ENCODE data around the gene IRF2BPL. TPM values are rescaled to one million over a fixed set of nuclear protein-coding genes. Genes with fewer than 3 reads are reported as not detected.

IRF2BPL gene
- total RNA-seq, 1 experiment from 2014 or later, result 51.2 TPM

DNA sequence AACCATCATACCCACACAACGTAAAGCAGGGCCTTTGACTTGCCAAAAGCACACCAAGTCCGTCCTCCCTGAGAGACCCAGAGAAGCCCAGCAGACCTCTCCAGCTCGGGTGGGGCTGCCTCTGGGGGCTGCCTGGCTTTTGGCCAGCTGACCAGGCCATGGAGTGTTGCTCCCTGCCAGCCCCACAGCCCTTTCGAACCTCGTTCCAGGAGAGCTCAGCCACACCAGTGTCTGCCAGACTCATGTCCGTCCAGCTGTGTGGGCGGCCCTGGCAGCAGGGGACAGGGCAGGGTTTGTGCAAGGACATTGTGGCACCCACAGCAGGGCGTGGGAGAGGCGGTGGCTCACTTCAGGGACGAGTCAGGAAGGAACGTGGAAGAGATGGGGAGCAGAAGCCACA, 22.6 kb upstream of the IRF2BPL start:
- H3K27me3 ChIP-seq (replicated peaks; ENCODE audit: insufficient read depth, low read depth, low read length, poor library complexity), result no peaks in the 10 kb centered on the region
- DNase-seq (ENCODE audit: low spot score), result no peak
- no peak overlapping the region for H3K27ac ChIP-seq (ENCODE audit: low read depth, low read length, poor library complexity, severe bottlenecking)
- ChIA-PET POLR2A (ENCODE audit: low non-redundant PET) (no interaction called here), CTCF (interaction anchor here (0.8 kb wide), 1 partner anchor 175 kb away, joined by 5 read pairs; no protein-coding TSS in a partner anchor)
- H3K9me3 ChIP-seq (ENCODE audit: low read depth, low read length, poor library complexity, severe bottlenecking), result peaks cover 1% of the 10 kb centered on the region
- no peak for TF ChIP-seq EZH2 (IDR thresholded peaks at IDR 0.05; ENCODE audit: borderline replicate concordance, low read depth, low read length, poor library complexity, severe bottlenecking)
- TF ChIP-seq, protein P1, sequence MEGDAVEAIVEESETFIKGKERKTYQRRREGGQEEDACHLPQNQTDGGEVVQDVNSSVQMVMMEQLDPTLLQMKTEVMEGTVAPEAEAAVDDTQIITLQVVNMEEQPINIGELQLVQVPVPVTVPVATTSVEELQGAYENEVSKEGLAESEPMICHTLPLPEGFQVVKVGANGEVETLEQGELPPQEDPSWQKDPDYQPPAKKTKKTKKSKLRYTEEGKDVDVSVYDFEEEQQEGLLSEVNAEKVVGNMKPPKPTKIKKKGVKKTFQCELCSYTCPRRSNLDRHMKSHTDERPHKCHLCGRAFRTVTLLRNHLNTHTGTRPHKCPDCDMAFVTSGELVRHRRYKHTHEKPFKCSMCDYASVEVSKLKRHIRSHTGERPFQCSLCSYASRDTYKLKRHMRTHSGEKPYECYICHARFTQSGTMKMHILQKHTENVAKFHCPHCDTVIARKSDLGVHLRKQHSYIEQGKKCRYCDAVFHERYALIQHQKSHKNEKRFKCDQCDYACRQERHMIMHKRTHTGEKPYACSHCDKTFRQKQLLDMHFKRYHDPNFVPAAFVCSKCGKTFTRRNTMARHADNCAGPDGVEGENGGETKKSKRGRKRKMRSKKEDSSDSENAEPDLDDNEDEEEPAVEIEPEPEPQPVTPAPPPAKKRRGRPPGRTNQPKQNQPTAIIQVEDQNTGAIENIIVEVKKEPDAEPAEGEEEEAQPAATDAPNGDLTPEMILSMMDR (conservative IDR thresholded peaks at IDR 0.05; ENCODE audit: low read depth, low read length), result no peak
- BruUV-seq (replicated peaks), result no TSS peak
- H3K36me3 ChIP-seq (ENCODE audit: insufficient read depth, low read length, poor library complexity, severe bottlenecking), result no peaks in the 10 kb centered on the region
- H3K4me1 ChIP-seq (ENCODE audit: insufficient read depth, low read length, poor library complexity, severe bottlenecking), result peaks cover 10% of the 10 kb centered on the region
- intact Hi-C loops (cut with micrococcal nuclease; ENCODE audit: unreplicated experiment), result no loop called here
- H3K4me3 ChIP-seq (ENCODE audit: low read depth, low read length, poor library complexity, severe bottlenecking), result no peak overlapping the region

DNA sequence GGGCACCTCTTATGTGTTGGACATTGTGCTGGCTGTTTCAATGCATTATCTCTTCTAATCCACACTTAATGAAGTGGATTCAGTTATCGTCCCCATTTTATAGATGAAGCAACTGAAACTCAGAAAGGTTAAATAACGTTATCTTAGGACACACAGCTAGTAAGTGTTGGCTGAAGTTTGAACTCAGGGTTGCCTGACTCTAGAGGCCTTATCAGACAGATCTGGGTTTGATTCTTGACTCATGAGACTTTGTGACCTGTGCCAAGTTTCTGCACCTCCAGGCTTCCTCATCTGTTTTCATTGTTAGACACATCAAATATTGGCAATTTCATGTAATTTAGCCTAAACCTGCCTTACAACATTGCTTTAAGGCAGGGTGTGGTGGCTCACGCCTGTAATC, 18.2 kb upstream of the IRF2BPL start:
- no peak overlapping the region for H3K27ac ChIP-seq (ENCODE audit: low read depth, low read length, poor library complexity, severe bottlenecking)
- no peak for DNase-seq (ENCODE audit: low spot score)
- H3K9me3 ChIP-seq (ENCODE audit: low read depth, low read length, poor library complexity, severe bottlenecking), result no peaks in the 10 kb centered on the region
- intact Hi-C loops (cut with micrococcal nuclease; ENCODE audit: unreplicated experiment), result no loop called here
- BruUV-seq (replicated peaks), result no TSS peak
- H3K36me3 ChIP-seq (ENCODE audit: insufficient read depth, low read length, poor library complexity, severe bottlenecking), result no peaks in the 10 kb centered on the region
- ChIA-PET POLR2A (ENCODE audit: low non-redundant PET) (no interaction called here), CTCF (no interaction called here)
- H3K4me1 ChIP-seq (ENCODE audit: insufficient read depth, low read length, poor library complexity, severe bottlenecking), result peaks cover 40% of the 10 kb centered on the region
- no peaks in the 10 kb centered on the region for H3K27me3 ChIP-seq (replicated peaks; ENCODE audit: insufficient read depth, low read depth, low read length, poor library complexity)
- H3K4me3 ChIP-seq (ENCODE audit: low read depth, low read length, poor library complexity, severe bottlenecking), result no peak overlapping the region
- TF ChIP-seq EZH2 (IDR thresholded peaks at IDR 0.05; ENCODE audit: borderline replicate concordance, low read depth, low read length, poor library complexity, severe bottlenecking), result no peak
- TF ChIP-seq, protein P1 (conservative IDR thresholded peaks at IDR 0.05; ENCODE audit: low read depth, low read length), result no peak

DNA sequence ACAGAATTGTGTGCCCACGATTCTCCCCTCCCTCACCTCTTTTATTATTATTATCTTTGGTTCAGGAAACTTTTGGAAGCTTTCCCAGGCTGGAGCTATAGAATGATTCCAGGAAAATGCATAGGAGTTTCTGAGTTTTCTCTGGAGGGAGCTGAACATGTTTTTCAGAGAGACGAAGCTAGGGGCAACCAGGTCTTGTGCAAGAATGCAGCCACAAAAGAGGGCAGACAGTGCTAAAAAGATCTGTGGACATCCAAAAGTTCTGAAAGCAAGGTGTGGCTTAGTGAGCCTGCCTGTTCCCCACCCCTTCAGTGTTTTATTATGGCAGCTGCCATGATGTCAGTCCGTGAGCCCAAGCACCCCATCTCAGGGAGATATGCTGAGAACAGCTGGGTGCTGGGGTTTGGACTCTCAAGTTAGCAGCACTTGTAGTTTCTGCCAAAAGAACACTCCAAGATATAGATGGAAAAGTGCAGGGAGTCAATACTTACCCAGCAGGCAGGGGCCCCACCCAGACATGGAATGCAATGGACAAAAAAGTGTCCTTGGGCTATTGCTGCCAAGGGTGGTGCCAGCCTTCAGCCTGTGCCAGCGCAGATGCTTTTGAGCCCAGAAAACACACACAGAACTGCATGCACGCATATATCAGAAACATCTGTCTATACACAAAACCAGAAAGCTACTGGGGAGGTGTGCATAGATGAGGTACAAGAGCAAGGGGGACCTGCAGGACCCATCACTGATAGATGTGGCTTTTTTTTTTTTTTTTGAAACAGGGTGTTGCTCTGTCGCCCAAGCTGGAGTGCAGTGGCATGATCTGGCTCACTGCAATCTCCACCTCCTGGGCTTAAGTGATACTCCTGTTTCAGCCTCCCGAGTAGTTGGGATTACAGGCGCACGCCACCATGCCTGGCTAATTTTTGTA, 17.0 kb upstream of the IRF2BPL start:
- CTCF ChIA-PET, result interaction anchor here (0.6 to 1.2 kb wide), 3 partner anchors 55 to 141 kb away, joined by 4 to 12 read pairs (median 7); no protein-coding TSS in a partner anchor
- Histone ChIP-seq H3K27ac (ENCODE audit: low read depth, low read length, poor library complexity, severe bottlenecking) (peak overlapping the region; percentile 92), H3K4me3 (ENCODE audit: low read depth, low read length, poor library complexity, severe bottlenecking) (no peak overlapping the region), H3K27me3 (replicated peaks; ENCODE audit: insufficient read depth, low read depth, low read length, poor library complexity) (no peaks in the 10 kb centered on the region), H3K4me1 (ENCODE audit: insufficient read depth, low read length, poor library complexity, severe bottlenecking) (peaks cover 52% of the 10 kb centered on the region), H3K9me3 (ENCODE audit: low read depth, low read length, poor library complexity, severe bottlenecking) (no peaks in the 10 kb centered on the region), H3K36me3 (ENCODE audit: insufficient read depth, low read length, poor library complexity, severe bottlenecking) (no peaks in the 10 kb centered on the region)
- no TSS peak for BruUV-seq (replicated peaks)
- intact Hi-C loops (cut with micrococcal nuclease; ENCODE audit: unreplicated experiment), result no loop called here
- no peak for DNase-seq (ENCODE audit: low spot score)
- POLR2A ChIA-PET (ENCODE audit: low non-redundant PET), result no interaction called here
- TF ChIP-seq, protein P1 (conservative IDR thresholded peaks at IDR 0.05; ENCODE audit: low read depth, low read length), result no peak
- no peak for TF ChIP-seq EZH2 (IDR thresholded peaks at IDR 0.05; ENCODE audit: borderline replicate concordance, low read depth, low read length, poor library complexity, severe bottlenecking)

Data from A673 (cell line).